ENCODE results near the gene FGF1. TPM values are rescaled to one million over a fixed set of nuclear protein-coding genes. Genes with fewer than 3 reads are reported as not detected.

Gene FGF1
- total RNA-seq, 1 donor from 2014 or later: 1.8 TPM

- H3K4me3 ChIP-seq: no peak overlapping the region
- DNase-seq (peak; percentile 89), ATAC-seq (peak; percentile 96)
- H3K27me3 ChIP-seq: no peaks in the 10 kb centered on the region
- peaks cover 6% of the 10 kb centered on the region for H3K4me1 ChIP-seq
- intact Hi-C loops (cut with DNase I): loop anchor here (5.0 kb wide), 1 partner anchor 42 kb away; no protein-coding TSS in a partner anchor
- no peaks in the 10 kb centered on the region for H3K9me3 ChIP-seq
- TF ChIP-seq, protein P1, sequence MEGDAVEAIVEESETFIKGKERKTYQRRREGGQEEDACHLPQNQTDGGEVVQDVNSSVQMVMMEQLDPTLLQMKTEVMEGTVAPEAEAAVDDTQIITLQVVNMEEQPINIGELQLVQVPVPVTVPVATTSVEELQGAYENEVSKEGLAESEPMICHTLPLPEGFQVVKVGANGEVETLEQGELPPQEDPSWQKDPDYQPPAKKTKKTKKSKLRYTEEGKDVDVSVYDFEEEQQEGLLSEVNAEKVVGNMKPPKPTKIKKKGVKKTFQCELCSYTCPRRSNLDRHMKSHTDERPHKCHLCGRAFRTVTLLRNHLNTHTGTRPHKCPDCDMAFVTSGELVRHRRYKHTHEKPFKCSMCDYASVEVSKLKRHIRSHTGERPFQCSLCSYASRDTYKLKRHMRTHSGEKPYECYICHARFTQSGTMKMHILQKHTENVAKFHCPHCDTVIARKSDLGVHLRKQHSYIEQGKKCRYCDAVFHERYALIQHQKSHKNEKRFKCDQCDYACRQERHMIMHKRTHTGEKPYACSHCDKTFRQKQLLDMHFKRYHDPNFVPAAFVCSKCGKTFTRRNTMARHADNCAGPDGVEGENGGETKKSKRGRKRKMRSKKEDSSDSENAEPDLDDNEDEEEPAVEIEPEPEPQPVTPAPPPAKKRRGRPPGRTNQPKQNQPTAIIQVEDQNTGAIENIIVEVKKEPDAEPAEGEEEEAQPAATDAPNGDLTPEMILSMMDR (IDR thresholded peaks at IDR 0.05): peak; percentile 99
- no peaks in the 10 kb centered on the region for H3K36me3 ChIP-seq
- H3K27ac ChIP-seq: no peak overlapping the region
These were observed 30.3 kb downstream of the FGF1 start for GRCh38 chr5:142655339-142656267.

DNA sequence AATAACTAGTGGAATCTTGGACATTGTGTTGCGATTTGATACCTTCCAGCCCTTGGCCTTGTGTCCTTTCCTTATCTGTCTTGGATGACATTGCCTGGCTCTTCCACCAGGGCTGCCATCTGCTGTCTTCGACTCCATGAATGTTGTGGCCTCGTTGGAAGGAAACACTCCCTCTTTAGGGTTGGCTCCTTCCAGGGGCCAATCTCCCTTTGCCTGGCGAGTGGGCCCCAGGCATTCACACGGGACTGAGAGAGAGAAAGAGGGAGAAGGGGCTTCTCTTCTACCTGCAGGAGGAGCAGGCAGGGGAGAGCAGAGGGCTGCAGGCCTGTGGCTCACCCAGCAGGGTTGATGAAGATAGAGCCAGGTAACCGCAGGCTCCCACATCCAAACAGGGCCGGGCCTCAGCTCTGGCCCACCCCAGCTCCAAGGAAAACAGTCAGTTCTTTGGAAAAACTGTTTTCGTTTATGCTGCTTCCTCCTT, 31.3 kb downstream of the FGF1 start:
- H3K36me3 ChIP-seq: no peaks in the 10 kb centered on the region
- H3K4me1 ChIP-seq: peaks cover 6% of the 10 kb centered on the region
- no peaks in the 10 kb centered on the region for H3K9me3 ChIP-seq
- DNase-seq: no peak
- intact Hi-C loops (cut with DNase I): loop anchor here (5.0 kb wide), 1 partner anchor 43 kb away; no protein-coding TSS in a partner anchor
- H3K4me3 ChIP-seq: no peak overlapping the region
- TF ChIP-seq, protein P1 (IDR thresholded peaks at IDR 0.05): no peak
- no peak for ATAC-seq
- no peak overlapping the region for H3K27ac ChIP-seq
- no peaks in the 10 kb centered on the region for H3K27me3 ChIP-seq

DNA sequence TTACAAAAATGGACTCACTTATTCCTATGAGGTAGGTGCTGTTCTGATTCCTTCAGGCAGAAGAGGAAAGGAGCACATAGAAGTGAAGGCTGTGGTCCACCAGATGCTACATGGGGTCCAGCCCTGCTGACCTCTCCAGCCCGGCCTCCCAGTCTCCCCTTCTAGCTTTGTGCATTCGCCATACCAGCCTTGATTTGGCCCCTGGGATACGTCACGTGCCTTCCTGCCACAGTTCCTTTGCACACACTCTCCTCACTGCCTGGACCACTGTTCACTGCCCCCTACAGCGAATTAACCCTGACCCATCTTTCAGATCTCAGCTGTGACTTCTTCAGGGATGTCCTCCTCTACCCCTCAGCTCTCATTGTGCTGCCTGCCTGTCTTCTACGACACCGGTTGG, 32.6 kb downstream of the FGF1 start:
- no peak overlapping the region for H3K4me3 ChIP-seq
- no peaks in the 10 kb centered on the region for H3K9me3 ChIP-seq
- no peak for ATAC-seq
- H3K36me3 ChIP-seq: no peaks in the 10 kb centered on the region
- DNase-seq: no peak
- H3K27ac ChIP-seq: no peak overlapping the region
- peaks cover 6% of the 10 kb centered on the region for H3K4me1 ChIP-seq
- TF ChIP-seq, protein P1 (IDR thresholded peaks at IDR 0.05): no peak
- intact Hi-C loops (cut with DNase I): no loop called here
- H3K27me3 ChIP-seq: no peaks in the 10 kb centered on the region

DNA sequence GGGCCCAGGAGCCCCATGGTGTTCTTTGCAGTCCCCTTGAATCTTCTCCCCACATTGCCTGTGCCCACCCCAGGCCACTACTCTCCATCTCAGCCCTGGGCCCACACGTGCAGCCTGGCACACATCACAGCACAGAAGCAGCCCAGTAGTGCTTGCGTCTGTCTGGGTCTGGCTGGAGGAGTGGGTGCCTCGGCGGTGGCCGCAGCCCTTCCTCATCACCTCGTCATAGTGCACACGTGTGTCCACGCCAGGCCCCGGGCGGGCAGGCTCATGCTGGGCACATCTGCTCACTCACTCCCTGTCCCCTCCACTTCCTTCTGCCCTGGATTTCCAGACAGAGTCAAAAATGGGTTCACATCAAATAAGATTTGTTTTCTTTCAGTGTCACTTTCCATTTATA, 33.3 kb downstream of the FGF1 start:
- Histone ChIP-seq H3K4me3 (no peak overlapping the region), H3K4me1 (peaks cover 6% of the 10 kb centered on the region), H3K36me3 (no peaks in the 10 kb centered on the region), H3K27me3 (no peaks in the 10 kb centered on the region), H3K27ac (no peak overlapping the region), H3K9me3 (no peaks in the 10 kb centered on the region)
- ATAC-seq (no peak), DNase-seq (no peak)
- TF ChIP-seq, protein P1 (IDR thresholded peaks at IDR 0.05): no peak
- intact Hi-C loops (cut with DNase I): no loop called here

GRCh38 chr5:142650881-142651280, 35.0 kb downstream of the FGF1 start:
- Histone ChIP-seq H3K4me3 (no peak overlapping the region), H3K27me3 (no peaks in the 10 kb centered on the region), H3K27ac (no peak overlapping the region), H3K4me1 (peaks cover 3% of the 10 kb centered on the region), H3K36me3 (no peaks in the 10 kb centered on the region), H3K9me3 (no peaks in the 10 kb centered on the region)
- intact Hi-C loops (cut with DNase I): no loop called here
- TF ChIP-seq, protein P1 (IDR thresholded peaks at IDR 0.05): no peak
- ATAC-seq (no peak), DNase-seq (no peak)
